AG20443 (cell line): ENCODE data around the gene PCSK6.
A peak's percentile ranks its signal among the peaks of the same experiment; 100 is the strongest.
"Not testable (repeated sequence)": the region's sequence is repeated elsewhere in the genome, so short reads cannot be mapped to it uniquely, and the experiment has no call there.

Source experiments
- DNase-seq: peaks from one replicate; pipeline ENCODE4 v3.0.0; 2012; ENCODE audit warnings: low spot score, mixed read lengths

The PCSK6 gene

DNA sequence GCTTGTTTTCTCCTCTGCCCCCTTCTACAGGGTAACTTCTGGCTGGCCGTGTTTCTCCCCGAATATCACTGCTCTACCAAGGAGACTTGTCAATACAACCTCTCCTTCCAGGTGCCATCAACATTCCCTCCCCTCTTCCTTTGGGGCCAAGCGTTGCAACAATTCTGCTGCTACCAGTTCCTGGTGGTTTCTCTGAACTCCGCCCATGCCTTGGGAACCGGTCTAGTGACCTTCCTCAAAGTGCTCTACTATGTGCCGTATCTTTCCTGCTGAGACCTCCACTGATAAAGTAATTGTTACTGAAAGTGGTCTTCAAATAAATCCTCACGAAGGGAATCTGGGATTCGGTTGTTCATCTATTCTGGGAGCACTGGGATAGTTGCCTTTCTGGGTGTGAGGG is 26.2 kb downstream of the PCSK6 start:
- DNase-seq: no peak

DNA sequence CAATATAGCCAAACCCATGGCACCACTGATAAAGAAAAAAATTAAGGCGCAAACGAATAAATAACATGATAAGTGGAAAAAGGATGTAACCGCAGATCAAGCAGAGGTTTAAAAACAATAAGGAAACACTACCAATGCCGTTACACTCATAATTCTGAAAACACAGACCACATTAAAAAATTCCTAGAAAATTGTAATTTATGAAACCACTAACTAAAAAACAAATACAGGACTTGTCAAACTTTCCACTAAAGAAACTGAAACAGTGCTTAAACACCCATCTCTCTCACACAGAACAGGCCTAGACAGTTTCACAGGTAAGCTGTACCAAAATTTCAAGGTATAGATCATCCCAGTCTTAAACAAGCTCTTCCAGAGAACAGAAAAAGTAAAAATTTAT is 28.4 kb downstream of the PCSK6 start:
- DNase-seq: no peak

DNA sequence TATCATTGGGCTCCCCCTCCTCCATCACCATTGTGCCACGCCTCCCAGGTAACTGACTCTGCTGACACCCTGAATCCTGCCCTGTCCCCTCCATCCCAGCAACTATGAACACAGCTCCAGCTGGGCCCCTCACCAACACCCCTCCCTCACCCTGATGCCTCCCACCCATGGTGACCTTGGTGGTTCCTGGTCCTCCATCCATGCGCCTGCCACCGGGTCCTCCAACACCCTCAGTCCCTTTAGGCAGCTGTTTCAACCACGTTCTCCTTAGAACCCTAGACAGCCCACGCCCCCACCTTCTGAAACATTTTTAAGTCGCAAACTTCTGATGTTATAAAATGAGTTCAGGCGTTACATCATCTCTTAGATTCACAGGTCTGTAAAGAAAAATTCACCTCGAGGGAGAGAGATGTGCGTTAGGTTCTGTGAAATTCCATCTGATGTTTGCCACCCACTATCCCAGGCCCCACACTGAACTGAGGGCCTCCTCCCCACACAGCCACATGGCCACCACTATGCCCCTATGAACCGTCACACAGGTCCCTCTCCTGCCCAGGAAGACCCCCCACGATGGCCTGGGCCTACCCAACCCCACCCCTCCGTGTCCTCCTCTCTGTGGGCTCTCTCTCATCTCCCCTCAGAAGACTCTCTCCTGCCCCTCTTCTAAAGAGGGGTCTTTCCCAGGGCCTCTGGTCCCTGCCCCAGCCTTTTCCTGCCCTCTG is 29.8 kb downstream of the PCSK6 start:
- DNase-seq: no peak

DNA sequence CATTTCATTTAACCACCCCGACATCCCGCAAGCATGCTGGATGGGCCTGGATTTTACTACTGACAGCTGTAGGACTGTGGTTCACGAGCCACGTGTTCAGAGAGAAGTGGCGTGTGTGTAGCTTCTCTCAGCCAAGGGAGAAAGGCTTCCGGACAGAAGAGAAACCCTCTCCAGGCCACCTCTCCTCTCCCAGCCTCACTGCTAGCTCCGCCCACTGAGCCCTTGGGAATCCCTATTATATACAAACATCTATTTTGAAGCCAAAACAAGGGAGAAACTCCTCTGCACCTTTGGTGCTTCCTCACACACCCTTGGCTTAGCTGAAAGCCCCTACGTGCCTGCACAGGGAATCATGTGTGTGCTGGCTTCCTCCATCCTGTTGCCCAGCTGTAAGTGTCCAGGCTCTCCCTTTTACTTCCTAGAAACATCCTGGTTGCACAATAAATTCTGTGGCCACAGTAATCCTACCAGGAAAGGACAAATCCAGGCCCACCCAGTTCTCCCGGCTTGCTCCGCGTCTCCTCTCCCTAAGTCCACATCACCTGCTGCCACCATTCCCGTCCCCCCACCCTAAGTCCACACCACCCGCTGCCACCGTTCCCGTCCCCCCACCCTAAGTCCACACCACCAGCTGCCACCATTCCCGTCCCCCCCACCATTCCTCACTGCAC is 30.5 kb downstream of the PCSK6 start:
- peak; percentile 49 for DNase-seq

DNA sequence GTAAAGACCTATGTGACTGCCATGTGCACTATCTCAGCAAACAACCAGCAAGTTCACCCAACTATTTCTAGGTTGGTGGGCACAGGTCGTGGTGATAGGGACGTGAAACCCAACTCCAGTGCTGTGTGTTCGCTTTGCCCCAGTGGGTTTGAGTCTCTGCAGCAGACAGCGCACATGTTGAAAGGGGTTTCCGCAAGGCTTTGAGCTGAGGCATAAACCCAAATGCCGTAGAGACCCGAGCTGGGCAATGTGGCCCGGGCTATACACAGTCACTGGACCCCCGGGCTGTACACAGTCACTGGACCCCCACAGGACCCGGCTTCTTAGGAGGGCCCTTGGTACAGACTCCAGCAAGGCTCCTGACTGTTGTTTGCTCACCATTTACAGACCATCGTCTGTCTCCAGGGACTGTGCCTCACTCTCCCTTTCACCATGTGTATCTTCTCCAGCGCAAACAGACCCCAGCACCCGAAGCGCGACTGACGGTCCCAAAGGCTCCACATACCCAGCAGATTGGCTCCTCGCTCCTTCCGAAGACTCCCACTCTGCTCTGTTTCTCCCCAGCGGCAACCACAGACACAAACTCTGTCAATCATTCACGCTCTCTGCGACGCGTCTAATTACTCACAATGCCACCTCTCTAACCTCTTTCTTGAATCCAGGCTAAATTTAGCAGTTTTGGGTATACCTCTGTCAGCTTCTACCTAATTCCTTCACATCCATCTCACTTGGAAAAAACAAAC is 31.2 kb downstream of the PCSK6 start:
- DNase-seq: no peak

DNA sequence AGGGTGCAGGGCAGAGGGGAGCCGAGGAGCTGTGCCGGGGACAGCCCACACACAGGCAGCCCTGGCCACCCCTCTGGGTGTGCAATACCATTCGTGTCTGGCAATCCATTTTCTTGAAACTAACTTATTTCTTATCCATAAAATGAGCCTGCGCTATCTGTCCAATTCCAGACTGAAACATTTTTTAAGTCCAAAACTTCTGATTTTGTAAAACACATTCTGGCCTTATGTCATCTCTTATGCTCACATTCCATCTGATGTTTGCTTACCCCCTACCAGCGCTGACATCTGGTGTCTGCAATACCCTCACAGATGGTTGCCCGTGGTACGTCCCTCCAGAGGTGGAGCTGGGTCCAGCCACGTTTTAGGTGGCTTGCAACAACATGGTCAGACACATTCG is 31.8 kb downstream of the PCSK6 start:
- DNase-seq: no peak

DNA sequence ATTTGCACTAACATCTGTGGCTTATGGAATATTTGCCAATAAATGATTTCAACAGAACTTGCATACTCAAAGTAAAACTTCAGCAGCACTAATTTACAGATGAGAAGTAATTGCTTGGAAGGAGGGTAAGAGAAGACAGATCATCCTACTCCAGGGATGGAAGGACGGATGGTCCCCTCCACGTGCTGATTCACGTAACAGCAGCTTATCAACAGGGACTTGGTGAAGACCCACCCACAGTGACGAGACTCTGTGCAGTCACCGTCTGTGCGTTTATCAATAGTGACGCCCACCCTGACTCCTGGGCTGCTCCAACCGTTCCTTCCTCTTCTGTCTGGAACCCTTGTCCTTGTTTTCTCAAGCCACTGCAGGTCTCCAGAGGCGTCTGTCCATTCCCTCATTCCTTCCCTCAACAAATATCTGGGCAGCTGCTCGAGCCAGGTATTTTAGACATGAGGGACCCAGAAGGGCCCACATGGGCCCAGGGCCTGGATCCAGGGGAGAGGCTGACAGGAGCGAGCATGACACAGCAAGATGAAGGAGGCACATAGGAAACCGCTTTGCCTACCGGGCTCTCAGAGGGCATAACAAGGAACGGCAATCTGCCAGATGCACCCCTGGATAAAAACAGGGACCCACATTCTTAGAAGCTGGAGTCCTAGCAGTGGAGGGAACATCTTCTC is 33.3 kb downstream of the PCSK6 start:
- DNase-seq: no peak

DNA sequence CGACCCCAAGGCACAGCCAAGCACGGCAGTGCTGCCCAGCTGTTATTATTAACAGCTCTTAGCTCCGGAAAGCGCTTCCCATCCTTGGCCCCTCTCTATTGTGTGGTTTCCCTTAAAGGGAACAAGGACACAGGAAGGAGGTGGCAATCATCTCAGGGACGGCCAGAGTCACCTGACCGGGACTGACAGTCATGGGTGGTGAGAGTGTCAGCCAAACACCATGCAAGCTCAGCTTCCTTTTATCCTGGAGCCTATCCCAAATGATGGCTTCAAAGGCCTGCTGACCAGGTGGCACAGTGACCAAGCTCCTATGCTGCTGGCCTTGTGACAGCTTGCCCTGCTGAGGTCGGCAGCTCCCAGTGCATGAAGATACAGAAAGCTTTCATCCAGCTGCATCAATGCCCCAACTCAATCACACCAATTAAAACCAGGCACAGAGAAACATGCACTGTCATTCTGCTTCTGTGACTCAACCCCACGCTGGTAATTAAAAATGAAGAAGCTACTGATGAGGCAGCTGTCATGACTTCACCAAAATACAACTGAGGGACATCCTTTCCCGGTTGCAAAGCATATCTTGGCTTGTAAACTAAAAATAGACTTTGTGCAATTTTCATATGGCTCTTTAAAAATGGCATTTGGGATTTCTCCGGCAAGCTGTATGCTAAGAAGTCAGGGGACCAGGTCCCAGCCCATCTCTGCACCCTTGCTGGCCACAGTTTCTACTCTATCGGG is 34.0 kb downstream of the PCSK6 start:
- DNase-seq: peak; percentile 55

DNA sequence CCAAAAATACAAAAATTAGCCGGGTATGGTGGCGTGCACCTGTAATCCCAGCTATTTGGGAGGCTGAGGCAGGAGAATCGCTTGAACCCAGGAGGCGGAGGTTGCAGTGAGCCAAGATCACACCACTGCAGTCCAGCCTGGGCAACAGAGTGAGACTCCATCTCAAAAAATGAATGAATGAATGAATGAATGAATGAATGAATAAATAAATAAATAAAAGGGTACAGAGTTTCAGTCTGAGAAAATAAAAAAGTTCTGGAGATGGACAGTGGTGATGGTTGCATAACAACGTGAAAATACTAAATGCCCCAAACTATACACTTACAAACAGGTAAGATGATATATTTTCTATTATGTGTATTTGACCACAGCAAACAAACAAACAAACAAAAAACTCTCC is 34.7 kb downstream of the PCSK6 start:
- not testable (repeated sequence) for DNase-seq

DNA sequence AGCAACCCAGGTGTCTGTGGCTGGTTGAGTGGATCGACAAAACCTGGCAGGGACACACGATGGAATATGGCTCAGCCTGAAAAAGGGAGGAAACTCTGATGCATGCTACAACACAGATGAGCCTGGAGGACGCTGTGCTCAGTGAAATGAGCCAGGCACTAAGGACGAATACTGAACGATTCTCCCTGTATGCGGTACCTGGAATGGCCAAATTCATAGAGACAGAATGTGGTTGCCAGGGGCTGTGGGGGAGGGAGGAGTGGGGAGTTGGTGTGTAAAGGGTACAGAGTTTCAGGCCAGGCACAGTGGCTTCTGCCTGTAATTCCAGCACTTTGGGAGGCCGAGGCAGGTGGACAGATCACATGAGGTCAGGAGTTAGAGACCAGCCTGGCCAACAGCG is 35.1 kb downstream of the PCSK6 start:
- no peak for DNase-seq

DNA sequence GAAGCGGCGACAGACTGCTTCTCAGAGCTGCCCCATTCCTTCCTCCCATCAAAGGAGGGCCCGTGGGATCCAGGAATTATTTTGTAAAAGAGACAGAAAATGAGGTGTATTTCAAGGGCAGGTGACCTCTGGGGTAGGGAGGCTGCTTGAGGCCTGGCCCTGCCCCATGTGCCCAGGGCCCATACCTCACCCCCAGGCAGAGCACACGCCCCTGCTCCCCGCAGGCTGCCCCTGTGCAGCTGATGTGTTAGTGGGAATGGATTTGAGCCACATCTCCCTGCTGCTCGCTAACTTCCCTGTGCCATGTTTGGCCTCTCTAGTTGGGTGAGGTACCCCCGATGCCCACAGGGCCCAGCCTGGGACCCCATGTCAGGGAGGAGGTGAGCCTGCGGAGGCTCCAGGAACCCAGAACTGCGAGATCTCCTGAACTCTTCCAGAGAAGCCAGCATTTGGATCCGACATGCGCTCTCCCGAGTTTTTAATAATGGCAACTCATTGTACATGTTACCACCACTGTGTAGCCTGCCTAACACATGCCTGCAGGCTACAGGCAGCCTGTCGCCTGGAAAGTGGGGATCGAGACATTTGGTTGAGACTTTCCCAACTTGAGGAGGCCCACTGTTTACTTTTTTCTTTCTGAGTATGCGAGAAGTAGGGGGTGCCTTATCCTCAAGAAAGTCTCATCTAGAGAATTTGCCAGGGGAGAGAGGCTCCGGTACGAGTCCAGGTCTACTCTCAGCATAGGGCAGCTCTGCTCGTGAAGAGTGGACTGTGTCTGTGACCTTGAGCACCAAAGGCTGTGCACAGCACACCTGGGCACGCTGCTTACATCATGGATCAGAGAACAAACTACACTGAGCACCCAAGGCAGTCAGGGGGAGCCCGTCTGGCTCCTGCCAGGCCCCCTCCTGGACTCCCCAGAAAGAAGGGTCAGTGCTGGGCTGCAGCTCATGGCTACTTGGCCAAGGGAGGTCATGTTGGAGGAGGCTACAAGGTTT is 36.1 kb downstream of the PCSK6 start:
- no peak for DNase-seq

DNA sequence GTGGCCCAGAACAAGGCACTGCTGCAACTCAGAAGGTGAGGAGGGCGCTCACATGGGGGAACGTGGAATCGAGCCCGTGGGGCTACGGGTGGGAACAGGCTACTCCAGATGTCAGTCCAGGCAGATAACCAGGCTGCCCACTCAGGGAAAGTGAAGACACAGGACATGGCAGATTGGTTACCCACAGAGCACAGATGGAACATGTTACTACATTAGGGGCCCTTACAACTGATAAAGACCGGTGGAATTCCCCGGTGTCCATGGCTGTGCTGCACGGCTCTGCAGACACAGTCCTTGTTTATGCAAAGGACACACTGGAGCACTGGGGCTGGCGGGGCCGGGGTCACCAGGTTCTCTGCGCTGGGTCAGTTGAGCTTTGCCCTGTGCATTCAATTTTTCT is 36.9 kb downstream of the PCSK6 start:
- no peak for DNase-seq

DNA sequence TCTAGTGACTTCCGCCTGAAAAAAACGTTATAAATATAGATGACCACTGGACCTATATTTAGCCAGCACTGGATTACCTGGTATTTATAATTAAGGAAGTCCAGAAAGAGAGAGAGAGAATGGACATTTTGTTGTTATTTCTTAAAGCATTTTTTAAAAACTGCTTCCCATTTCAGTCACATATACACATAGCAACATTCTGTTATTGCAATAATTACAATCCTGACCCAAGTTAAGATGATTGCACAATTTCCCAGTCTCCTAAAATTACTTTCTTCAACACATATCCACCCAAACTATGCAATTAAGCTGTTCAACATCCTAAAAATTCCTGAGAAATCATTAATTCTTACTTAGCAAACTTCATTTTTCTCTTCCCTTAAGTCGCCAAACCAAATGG is 37.7 kb downstream of the PCSK6 start:
- no peak for DNase-seq

DNA sequence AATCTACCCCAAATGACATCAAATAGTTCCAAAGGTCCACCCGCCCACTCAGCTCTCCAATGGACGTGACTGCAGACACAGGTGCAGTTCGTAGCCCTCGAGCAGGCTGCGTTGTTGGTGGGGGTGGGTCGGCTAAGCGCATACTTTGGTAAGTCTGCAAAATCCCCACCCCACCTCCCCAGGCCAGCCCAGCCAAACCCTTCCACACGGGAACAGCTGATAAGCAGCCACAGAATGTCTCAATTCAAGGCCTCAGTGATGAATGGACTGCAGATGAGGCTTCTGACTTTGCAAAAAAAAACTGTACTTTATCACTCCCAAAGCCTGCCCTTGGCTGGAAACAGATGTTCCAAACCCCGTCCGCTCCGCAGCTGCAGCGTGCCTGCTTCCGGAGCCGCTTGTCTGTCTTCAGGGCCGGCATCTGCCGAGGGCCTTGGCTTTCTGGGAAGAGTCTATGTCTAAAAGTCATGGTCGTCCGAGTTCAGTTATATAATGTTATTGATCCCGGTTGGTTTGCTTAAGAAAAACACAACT is 38.2 kb downstream of the PCSK6 start:
- DNase-seq: peak; percentile 58

DNA sequence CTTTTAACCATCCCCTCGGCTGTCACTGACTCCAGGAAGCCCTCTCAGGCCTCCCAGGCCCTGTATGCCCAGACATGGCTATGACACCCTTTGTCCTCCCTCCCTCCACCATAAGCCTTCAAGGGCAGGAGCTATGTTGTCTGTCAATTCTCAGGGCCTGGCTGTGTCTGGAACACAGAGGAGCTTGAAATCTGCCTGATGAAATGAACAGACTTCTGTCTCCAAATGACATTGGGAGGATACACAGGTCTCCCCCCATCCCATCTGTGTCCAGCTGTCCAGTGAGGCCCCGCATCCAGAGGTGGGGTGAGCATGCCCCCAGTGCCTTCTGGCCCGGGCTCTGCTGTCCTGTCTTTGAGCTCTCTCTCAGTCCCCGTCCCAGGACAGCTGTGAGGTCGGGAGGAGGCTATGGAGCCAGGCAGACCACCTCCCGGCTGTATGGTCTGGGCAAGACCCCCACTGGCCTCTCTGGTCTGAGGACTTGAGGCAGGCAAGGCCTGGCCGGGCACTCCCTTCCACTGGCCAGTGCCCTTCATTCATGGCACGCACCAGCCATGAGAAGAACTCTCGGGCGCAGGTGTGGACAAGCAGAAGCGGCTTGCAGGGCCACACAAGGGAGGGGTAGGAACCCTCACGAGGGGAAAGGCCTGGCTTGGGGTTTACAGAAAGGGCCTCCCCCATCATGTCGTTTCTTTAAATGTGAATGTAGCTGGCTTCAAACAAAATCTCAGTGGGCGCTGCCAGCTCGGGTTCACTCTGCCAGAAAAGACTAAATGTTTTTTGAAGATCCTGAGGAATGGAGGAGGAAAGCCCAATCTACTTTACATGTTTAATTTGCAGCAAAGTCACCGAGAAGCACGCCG is 38.9 kb downstream of the PCSK6 start:
- no peak for DNase-seq

DNA sequence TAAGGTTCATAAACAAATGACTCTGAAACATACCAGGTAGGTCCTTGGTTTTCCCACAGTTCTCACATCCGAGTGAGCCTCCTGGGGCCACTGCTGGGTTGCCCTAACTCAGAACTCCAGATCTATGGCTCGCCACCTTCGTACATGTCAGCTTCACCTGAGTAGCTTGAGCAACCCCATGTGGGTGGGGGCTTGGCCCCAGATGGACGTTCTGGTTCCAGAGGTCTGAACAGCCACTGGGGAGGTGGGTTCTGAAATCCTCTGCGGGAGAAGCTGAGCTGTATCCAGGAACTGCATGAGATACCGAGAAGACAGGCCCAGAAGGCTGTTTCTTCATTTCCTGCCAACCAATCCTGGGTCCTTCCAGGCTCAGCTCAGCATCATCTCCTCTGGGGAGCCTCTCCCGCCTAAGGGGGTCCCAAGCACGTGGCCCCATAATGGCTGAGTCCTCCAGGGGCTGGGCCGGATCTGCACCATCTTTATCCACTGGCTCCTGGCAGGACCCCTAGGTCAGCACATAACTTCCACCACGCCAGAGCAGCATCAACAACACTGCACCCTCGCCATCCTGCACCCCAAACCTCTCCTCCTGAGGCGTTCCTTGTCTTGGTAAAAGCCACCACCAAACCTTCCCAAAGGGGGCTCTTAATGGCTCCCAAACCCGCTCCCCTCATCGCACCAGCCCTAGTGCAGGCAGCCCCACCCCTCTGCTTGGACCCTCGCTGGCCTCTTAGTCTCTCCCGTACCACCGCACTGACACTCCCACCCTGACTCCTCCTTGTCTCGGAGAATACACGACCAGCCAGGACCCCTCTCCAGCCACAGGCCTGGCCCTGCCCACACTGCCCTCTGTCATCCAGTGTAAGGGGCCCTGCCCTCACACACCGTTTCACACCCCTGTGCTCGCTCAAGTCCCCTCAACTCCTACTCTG is 39.8 kb downstream of the PCSK6 start:
- DNase-seq: no peak

DNA sequence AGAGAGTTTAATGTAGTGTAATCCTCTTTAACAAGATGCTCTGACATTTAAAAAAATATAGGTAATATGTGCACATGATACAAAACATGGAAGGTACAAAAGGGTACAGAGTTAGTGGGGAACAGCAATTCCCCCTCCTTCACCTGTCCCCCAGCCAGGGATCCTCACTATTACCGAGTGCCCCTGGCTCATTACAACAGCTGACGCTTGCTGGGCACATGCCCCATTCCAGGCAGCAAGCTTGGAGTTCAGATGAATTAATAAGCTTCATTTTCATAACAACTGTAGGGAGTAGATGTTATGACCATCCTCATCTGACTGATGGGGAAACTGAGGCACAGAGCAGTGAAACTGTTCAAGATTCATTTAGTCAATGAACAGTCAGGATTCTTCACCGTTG is 41.2 kb downstream of the PCSK6 start:
- no peak for DNase-seq

DNA sequence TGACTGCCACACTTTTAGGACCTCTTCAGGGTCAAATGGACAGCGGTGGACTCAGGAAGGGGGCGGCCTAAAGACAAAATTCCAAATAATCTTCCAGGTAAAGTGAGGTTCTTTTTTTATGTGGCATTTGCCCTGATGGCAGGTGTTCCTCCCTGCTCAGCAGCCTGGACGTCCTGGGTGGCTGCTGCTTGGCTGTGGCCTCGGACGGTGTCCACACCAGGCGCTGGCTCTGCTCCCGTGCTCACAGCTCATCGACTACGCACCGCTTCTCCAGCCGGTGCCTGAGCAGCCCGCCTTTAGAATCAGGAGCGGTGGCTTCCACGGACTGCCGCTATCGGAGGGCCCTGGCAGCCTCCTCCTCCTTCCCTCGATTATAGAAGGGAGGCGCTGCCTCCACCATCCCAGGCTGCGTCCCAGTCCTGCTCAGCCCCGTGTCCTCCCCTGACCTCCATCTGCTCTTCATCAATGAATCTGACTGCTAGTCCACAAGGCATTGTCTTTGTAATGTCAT is 41.9 kb downstream of the PCSK6 start:
- DNase-seq: no peak
